ENCODE results near the gene HPCAL1. TPM values are rescaled to one million over a fixed set of nuclear protein-coding genes. Genes with fewer than 3 reads are reported as not detected.

Gene HPCAL1
- total RNA-seq, 4 donors from 2014 or later = 34.5 to 54.2 (median 41.3) TPM

- no peak for TF ChIP-seq EP300 (IDR thresholded peaks at IDR 0.05)
- no peak for TF ChIP-seq POLR2AphosphoS5 (IDR thresholded peaks at IDR 0.05)
- no peak for TF ChIP-seq POLR2A (IDR thresholded peaks at IDR 0.05; ENCODE audit: low read depth)
- no peak for TF ChIP-seq CTCF (IDR thresholded peaks at IDR 0.05)
- WGBS = 83% methylated on average over 7 of the region's 7 CpGs
- intact Hi-C loops (cut with DNase I) = no loop called here
- Histone ChIP-seq H3K9me3 (no peaks in the 10 kb centered on the region), H3K4me3 (no peak overlapping the region), H3K27ac (replicated peaks in 1 of 4) (no peak overlapping the region), H3K27me3 (no peaks in the 10 kb centered on the region), H3K4me1 (peaks cover 11 to 23% (median 17%) of the 10 kb centered on the region in 4 donors), H3K36me3 (no peaks in the 10 kb centered on the region)
- no peak for DNase-seq (ENCODE audit: extremely low spot score)
Observed at GRCh38 chr2:10347562-10347948, 44.9 kb downstream of the HPCAL1 start.

- H3K9me3 ChIP-seq = no peaks in the 10 kb centered on the region
- no peaks in the 10 kb centered on the region for H3K27me3 ChIP-seq
- TF ChIP-seq CTCF (IDR thresholded peaks at IDR 0.05) = no peak
- TF ChIP-seq POLR2AphosphoS5 (IDR thresholded peaks at IDR 0.05) = no peak
- no peak for TF ChIP-seq EP300 (IDR thresholded peaks at IDR 0.05)
- TF ChIP-seq POLR2A (IDR thresholded peaks at IDR 0.05; ENCODE audit: low read depth) = no peak
- no peak overlapping the region for H3K27ac ChIP-seq (replicated peaks in 1 of 4)
- intact Hi-C loops (cut with DNase I) = no loop called here
- 73% methylated on average over 7 of the region's 7 CpGs for whole genome bisulfite sequencing
- H3K4me3 ChIP-seq = no peak overlapping the region
- no peaks in the 10 kb centered on the region for H3K36me3 ChIP-seq
- DNase-seq (ENCODE audit: extremely low spot score) = no peak
- H3K4me1 ChIP-seq = peaks cover 11 to 20% (median 15%) of the 10 kb centered on the region in 4 donors
Observed at GRCh38 chr2:10348891-10349290, 46.2 kb downstream of the HPCAL1 start.

- no peak overlapping the region for H3K27ac ChIP-seq (replicated peaks in 1 of 4)
- H3K4me1 ChIP-seq = peaks cover 8 to 12% (median 10%) of the 10 kb centered on the region in 4 donors
- TF ChIP-seq POLR2AphosphoS5 (IDR thresholded peaks at IDR 0.05) (no peak), CTCF (IDR thresholded peaks at IDR 0.05) (no peak), EP300 (IDR thresholded peaks at IDR 0.05) (no peak), POLR2A (IDR thresholded peaks at IDR 0.05; ENCODE audit: low read depth) (no peak)
- no peak overlapping the region for H3K4me3 ChIP-seq
- H3K36me3 ChIP-seq = peaks cover 0 to 9% (median 6%) of the 10 kb centered on the region in 4 donors
- H3K27me3 ChIP-seq = no peaks in the 10 kb centered on the region
- intact Hi-C loops (cut with DNase I) = no loop called here
- DNase-seq (ENCODE audit: extremely low spot score) = no peak
- WGBS = 79% methylated on average over 5 of the region's 5 CpGs
- H3K9me3 ChIP-seq = no peaks in the 10 kb centered on the region
Observed at GRCh38 chr2:10350761-10351160, 48.1 kb downstream of the HPCAL1 start.

- no peak overlapping the region for H3K4me3 ChIP-seq
- peaks cover 0 to 8% (median under 1%) of the 10 kb centered on the region in 4 donors for H3K4me1 ChIP-seq
- TF ChIP-seq POLR2A (IDR thresholded peaks at IDR 0.05; ENCODE audit: low read depth) = no peak
- TF ChIP-seq CTCF (IDR thresholded peaks at IDR 0.05) = no peak
- TF ChIP-seq POLR2AphosphoS5 (IDR thresholded peaks at IDR 0.05) = no peak
- TF ChIP-seq EP300 (IDR thresholded peaks at IDR 0.05) = no peak
- no peak overlapping the region for H3K27ac ChIP-seq (replicated peaks in 1 of 4)
- DNase-seq (ENCODE audit: extremely low spot score) = no peak
- H3K9me3 ChIP-seq = no peaks in the 10 kb centered on the region
- H3K27me3 ChIP-seq = no peaks in the 10 kb centered on the region
- intact Hi-C loops (cut with DNase I) = no loop called here
- WGBS = 97% methylated on average over 5 of the region's 5 CpGs
- peaks cover 0 to 9% (median 6%) of the 10 kb centered on the region in 4 donors for H3K36me3 ChIP-seq
Observed at GRCh38 chr2:10352361-10352760, 49.7 kb downstream of the HPCAL1 start.

GRCh38 chr2:10352972-10353371, 50.3 kb downstream of the HPCAL1 start:
- no peak for DNase-seq (ENCODE audit: extremely low spot score)
- intact Hi-C loops (cut with DNase I) = no loop called here

More at GRCh38 chr2:10352972-10353371, 50.3 kb downstream of the HPCAL1 start:
- H3K4me3 ChIP-seq = no peak overlapping the region
- H3K27me3 ChIP-seq = no peaks in the 10 kb centered on the region
- TF ChIP-seq CTCF (IDR thresholded peaks at IDR 0.05) (no peak), POLR2A (IDR thresholded peaks at IDR 0.05; ENCODE audit: low read depth) (no peak), POLR2AphosphoS5 (IDR thresholded peaks at IDR 0.05) (no peak), EP300 (IDR thresholded peaks at IDR 0.05) (no peak)
- H3K4me1 ChIP-seq = peaks cover 0 to 3% (median 0%) of the 10 kb centered on the region in 4 donors
- WGBS = 94% methylated on average over 7 of the region's 7 CpGs
- H3K36me3 ChIP-seq = peaks cover 0 to 9% (median 6%) of the 10 kb centered on the region in 4 donors
- H3K9me3 ChIP-seq = no peaks in the 10 kb centered on the region
- H3K27ac ChIP-seq (replicated peaks in 1 of 4) = no peak overlapping the region
